ENCODE data around the gene KLHL35.
A peak's percentile ranks its signal among the peaks of the same experiment; 100 is the strongest.

KLHL35 gene

DNA sequence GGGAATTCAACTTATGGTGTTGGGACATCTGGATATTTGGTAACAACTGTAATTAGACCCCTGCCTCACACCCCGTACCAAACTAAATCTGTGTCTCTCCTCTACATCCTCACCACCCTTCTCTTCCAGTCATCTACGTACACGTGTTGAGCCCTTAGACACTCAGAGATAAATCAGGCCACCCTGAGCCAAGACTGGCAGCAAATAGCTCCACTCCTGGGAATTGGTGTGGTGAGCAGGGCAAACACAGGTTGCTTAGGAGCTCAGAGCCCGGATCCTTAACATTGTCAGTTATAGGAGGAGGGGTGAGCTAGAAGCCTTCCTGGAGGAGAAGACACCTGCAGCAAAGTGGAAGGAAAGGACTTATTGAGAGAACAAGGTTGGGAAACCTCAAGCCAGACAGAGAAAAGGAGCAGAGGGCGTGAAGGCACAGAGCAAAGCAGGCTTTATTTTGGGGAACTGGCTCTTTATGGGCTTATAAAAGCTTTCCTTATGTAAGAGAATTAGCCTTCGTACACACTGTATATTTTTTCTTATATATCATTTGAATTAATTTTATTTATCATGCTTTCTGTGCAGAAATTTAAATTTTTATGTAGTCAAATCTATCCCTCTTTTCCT lies 36.9 kb upstream of the KLHL35 start:
- no peak for DNase-seq (ENCODE audit: low spot score)

DNA sequence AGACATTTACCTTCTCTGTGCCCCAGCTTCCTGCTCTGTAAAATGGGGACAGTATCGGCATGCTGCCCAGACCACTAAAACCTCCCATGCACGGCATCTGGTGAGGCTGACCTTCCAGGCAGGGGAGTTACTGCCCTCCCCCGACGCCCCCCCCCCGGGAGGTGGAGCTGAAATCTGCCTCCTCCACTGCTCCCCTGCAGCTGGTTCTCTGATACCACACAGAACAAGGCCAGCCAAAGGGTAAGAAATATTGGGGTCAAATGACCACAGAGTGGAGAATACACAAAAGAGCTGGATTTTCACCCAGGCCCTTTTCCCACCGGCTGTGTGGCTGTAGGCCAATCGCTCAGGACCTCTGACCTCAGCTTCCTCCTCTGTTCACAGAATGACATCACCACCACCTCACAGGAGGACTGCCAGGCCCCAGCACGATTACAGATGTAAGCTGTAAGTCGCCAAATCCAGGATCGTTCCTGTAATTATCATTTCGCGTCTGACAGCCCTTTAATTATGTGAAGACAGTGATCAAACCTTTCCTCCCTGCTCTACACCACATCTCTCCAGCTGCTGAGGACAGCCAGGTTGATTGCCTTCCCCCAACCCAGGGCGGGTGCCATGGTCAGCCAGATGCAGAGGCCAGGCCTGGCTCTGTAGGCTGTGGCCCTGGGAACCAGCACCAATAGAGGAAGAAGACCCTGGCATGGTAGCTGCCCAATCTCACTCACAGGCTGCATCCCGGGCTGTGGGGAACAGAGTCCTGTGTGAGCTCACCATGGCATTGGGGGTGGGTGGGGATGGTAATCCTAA lies 35.7 kb upstream of the KLHL35 start:
- DNase-seq (ENCODE audit: low spot score) = peak; percentile 40

DNA sequence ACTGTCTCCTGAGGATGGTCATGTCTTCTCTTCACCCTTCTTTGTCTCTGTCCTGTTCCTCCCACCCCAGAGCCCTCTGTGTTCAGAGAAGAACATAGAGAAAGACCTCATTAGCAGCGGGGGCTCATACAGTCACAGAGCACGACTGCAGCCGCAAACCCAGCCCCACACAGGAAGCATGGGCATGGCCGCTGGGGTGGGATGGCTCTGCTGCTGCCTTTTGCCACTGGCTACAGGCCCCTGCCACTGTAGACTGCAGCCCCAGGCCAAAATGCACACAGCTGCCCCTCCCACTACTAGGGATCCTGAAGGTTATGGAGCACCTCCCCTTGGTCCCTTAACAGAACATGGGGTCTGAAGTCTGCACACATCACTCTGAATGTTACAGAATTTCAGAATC lies 34.9 kb upstream of the KLHL35 start:
- no peak for DNase-seq (ENCODE audit: low spot score)

DNA sequence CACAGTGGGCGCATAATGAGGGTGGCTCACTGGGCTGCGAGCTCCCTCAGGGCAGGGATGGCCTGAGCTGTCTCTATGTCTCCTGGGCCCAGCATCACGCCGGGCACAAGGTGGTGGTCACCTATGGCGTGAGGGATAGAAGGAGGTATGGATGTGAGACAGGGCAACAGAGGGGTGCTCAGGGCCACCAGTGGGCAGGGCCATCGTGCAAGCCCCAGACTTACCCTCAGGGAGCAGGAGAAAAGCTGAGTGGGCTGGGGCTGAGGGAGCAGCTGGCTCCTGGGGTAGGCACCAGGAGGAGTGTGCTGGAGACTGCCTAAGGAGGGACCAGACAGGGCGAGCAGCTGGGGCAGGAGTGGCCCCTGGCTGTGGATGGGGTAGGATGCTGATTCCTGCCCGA lies 34.3 kb upstream of the KLHL35 start:
- no peak for DNase-seq (ENCODE audit: low spot score)

DNA sequence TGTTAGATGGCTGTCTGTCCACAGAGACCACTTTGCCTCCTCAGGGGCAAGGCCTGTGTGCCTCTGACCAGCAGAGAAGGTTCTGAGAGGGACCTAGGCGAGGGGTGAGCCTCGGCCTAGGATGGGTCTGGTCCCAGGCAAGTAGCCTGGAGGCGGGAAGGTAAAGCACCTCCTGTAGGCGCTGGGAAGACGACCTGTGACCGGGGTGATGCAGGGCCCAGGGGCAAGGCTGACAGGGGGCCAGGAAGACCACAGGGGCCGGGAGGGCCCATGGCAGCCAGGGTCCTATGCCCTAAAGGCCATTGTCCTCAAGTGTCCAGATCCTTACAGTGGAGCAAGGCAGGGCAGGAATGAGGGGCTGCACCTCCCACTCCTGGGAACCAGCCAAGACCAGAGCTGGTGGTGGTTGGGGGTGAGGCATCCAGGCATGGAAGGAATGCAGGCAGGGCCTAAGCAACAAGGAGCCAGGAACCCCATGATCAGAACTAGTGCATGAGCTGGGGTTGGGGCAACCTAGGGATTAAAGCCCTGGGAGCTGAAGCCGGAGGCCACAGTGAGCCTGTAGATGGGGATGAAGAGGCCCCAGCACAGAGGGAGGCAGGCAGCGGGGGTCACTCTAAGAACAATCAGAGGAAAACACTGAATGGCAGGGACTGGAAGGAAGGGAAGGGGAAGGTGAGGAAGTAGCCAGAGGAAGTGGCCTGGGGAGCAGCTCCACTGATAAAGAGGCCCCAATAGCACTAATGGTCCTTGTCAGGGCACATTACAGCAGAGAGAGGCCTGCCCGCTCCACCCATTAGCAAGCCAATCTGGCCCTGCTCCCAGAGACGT lies 32.9 kb upstream of the KLHL35 start:
- no peak for DNase-seq (ENCODE audit: low spot score)

DNA sequence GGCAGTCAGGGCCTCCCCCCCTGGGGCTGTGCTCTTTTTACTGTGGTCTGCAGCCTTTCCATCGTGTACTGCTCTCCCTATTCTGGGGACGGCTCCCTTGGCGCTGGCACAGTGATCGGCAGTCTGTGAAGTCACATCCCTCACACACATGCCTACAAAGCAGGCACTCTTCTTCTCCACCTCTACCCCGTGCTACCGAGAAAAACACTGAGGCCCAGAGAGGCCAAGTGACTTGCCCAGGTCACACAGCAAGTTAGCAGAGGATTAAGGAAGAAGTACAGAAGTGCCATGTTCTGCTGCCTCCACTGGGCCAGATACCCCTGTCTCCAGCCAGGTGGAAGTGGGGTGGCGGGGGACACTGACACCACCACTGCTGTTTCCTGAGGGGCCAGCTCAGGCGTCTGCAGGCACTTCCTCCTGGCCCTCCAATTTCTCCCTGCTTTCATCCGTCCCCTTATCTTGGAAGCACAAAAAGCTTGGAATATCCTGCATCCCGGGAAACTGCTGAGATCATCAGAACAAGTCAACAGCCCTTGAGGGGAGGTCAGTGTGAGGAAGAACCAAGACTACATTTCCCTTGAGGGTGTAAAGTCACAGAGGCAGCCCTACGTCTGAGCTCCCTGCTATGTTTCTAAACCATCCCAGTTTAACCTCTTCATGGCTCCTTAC lies 30.2 kb upstream of the KLHL35 start:
- DNase-seq (ENCODE audit: low spot score) = no peak

DNA sequence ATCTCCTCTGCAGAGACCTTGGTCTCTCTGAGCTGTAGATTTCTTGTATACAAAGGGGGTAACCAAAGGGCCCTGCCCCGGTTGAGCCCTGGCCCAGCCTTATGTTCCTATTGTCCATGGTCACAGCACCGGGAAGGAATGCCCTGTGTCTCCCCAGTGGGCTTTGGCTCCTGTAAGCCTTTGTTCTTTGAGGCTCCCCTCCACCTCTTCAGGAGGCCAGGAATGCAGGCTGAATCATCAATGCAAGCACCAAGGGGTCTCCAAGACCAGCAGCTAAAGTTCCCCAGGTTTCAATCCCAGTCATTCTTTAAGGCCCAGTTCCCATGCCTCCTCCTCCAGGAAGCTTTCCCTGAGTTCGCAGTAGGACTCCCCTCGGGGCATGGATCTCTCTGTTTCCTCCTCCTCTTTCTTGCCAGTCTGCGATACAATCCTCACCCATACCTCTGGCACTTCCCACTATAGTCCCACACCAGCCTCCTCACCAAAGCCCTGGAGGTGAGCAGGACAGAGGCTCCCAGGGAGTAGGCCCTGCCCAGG lies 29.2 kb upstream of the KLHL35 start:
- no peak for DNase-seq (ENCODE audit: low spot score)

DNA sequence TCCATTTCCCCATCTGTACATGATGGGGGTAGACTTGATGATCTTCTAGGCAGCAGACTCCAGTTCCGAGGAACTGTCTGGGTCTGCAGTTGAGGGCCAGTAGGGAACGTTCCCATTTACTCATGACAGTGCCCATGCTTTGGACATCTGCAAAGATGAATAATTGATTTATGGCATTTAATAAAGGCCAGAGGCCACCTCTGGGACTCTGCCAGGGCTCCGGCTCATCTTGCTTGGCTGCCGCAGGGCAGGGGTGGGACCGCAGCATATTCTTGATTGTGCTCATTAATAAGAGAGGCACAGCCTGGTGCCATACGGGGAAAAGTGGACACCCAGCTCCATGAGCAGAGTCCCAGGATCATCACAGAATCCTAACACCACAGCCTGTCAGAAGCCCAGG lies 28.1 kb upstream of the KLHL35 start:
- no peak for DNase-seq (ENCODE audit: low spot score)

DNA sequence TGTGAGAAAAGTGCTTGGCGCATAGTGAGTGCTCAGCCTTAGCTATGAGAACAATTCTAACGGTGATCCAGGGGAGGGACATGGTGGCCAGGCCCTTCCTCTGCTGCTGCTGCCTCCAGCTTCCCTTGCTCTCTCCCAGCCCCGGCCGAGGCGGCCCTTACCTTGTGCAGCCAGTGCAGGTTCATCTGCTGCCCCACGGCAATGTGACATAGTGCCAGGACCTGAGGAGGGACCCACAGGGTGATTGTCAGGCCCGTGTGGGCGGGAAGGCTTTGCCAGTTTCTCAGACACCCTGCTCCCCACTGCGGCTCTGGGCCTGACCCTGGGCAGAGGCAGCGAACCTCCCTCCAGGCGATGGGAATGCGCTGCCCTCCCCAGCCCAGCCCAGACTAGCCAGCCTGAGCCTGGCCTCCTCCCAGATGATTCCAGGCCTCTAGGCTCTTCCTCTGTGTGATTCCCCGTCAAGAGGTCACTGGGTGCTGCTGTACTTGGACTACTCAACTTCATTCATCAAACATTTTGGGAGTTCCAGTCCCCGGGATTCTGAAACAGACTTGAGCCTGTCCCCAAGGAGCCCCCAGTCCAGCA lies 23.7 kb upstream of the KLHL35 start:
- no peak for DNase-seq (ENCODE audit: low spot score)

DNA sequence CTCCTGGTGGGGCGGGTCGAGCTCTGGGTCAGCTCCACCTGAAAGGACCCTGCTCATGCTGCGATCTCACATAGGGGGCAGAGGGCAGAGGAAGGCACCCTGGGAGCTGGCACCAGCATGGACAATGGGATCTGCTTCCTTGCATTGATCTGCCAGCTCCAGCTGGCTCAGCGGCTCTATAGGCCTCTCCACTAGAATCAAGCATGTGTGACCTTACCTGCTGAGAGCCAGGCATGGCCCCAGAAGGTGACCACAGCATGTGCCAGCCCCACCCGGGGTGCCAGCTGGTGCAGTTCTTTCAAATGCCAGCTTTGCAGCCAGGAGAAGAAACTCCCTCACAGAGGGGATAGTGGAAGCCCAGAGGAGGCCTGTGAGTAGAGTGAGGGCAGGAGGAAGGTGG lies 22.0 kb upstream of the KLHL35 start:
- no peak for DNase-seq (ENCODE audit: low spot score)

DNA sequence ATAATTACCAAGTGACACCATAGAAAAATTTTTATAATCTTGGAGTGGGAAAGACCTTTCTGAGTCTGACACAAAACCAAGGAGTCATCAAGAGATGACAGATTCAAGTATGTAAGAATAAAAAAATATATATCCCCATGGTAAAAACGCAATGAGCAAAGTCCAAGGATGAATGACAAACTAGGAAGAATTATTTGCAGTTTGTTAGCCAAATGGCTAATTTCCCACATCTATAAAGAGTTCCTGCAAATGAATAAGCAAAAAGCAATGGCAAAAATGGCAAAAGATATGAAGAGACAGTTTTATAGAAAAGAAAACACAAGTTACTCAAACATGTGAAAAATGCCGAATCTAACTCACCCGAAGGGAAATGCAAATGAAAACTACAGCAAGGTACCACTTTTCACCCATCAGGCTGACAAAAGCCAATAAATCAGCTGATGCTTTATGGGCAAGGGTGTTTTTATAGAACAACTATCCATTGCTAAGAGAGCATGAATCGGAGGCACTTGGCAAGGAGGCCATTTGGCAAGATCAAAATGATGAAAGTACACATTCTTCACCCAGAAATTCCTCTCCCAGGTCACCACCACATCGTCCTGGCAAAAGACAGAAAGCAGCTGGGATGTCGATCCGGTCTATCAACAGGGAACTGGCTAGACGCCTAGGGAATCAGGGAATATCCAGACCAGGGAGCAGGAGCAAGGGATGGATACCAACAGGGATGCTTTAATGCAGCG lies 21.1 kb upstream of the KLHL35 start:
- DNase-seq (ENCODE audit: low spot score) = no peak

DNA sequence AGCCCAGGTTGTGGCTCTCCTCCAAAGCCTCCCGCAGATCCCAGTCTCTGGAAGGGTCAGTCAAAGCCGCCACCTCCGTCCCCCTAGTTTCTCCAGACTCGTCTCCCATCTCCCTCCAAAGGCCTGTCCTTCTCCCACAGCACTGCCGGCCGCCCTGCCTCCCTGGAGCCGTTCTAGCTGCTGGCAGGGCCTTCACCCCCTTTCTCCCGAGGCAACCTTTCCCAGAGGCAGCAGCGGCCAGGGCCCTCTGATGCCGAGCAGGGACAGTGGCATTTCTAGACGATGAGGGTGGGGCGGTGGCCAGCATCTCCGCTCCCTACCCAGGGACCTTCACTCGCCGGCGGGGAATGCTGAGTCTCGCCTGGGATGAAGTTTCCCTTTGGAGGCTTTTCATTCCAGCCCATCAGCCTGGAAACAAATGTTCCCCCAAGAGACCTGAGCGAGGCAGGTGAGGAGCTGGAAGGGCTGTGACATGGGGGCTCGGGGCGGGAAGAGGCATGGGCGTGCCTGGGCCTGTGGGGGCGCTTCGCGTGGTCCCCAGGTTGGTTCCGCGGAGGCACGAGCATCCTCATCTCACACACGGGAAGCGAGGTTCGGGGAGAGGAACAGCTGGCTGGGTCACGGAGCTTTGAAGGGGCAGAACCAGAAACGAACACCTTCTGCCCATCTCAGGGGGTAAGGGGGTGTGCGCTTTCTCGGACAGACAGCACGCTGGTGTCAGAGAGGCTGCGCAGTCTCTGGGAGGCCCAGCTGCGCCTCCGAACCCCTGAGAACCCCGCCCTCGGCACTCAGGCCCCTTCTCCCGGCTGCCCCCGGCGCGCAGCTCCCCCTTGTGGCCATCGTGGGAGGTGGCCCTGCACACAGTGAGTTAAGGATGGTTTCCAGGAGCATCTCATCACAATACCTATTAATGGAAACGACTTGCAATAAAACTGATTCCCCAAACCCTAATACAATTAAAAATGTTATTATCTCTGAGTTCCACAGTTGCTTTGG lies 18.1 kb upstream of the KLHL35 start:
- no peak for DNase-seq (ENCODE audit: low spot score)

DNA sequence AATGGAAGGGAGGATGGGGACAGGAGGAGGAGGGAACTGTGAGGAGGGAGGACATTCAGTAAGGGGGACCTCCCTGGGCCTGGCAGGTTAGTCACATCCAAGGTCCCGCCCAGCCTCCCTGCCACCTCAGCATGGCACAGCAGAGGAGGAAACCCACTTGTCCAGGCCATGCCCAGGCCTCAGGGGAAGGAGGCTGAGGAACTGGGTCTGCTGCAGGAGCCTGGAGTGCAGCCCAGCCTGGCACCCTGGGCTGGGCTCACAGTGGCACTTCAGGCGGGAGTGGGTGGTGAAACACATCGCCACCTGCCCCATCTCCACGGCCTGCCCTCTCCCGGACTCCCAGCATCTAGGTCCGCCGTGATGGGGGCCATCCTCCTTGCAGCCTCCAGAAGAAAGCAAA lies 17.2 kb upstream of the KLHL35 start:
- no peak for DNase-seq (ENCODE audit: low spot score)

DNA sequence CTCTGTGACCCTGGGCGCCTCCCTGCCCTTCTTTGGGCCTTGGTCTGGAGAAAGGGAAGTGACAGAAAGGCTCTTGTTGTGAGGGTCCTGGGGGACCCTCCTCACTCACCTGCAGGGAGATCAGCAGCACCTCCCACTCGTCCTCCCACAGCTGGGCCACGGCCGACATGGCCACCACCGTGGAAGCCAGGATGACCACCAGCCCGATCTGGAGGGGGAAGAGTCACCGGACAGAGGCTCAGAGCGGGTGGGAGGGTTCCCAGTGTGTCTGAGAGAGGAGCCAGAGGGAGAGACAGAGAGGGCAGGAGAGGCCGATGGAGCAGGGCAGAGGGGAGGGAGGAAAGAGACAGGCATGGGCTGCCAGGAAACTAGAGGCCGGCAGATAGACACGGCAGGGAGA lies 16.8 kb upstream of the KLHL35 start:
- DNase-seq (ENCODE audit: low spot score) = no peak

DNA sequence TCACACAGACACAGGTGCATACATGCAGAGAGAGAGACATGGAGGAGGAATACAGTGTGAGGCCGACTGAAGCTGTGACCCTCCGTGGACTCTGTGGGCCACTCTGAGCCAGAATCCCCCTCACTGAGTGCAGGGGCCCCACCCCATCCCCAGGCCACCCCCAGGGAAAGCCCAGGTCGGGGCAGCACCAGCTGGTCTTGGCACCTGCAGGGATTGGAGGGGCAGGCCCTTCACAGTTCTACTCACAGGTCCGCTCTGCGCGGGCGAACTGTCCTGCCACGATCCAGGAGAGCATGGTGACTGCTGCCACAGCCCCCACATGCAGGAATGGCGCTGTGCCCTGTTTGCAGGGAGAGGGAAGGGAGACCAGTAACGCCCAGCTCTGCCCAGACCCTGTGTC lies 16.3 kb upstream of the KLHL35 start:
- DNase-seq (ENCODE audit: low spot score) = no peak

DNA sequence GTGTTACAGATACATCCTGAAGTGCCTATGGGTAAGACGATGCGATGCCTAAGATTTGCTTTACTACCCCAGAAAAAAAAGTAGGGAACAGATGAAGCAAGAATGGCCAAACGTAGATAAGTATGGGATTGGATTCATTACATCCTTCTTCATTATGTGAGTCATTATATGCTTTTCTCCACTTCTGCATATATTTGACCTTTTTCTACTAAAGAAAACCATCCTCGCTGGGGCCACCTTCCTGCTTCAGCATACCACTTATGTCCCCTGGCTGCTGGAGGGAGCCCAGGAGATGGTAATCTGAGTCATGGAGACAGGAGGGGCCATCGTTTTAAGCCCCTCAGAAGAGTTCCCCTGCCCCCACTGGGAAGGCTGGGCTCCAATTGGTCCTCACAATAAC lies 14.4 kb upstream of the KLHL35 start:
- DNase-seq (ENCODE audit: low spot score) = no peak

DNA sequence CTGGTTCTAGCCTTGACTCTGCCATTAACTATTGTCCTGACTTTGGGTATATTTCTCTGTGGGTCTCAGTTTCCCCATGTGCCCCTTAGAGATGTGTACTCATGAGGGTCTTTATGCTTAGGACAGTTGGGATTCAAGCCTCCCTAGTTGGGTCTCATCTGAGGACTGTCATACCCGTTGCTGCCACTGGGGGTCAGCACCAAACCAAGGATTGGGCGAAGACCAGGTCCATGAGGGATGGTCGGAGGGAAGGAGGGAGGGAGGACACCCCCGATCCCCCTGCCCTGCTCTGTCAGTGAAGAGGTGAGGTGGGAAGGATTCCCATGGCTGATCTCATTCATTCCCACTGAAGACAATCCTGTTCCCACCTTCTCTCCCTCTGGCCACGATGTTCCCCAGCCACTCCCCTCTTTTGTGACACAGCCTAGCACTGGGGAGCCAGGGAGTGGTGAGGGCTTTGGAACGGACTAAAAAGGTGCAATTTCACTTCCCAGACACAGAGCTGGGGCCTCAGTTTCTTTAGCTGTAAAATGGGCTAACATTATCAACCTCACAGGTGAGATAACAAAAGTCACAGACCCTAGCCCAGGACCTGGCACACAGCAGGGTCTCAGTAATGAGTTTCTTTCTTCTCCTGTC lies 12.4 kb upstream of the KLHL35 start:
- peak; percentile 72 for DNase-seq (ENCODE audit: low spot score)

DNA sequence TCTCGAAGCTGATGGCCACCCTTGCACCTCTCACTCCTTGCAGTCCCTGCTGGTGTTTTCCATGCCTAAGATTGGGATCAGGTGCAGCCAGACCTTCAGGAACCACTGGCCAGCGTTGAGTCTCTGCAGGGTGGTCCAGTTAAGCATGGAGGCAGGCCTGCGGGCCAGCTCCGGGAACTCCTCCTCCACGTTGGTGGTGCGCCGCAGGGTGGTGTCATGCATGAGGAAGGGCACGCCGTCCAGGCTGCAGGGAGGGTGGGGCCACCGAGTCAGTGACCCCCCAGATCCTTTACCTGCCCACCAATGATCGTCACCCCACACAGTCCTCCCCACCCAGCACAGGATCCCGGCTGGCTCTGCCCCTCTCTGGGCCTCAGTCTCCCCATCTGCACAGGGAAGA lies 10.0 kb upstream of the KLHL35 start:
- DNase-seq (ENCODE audit: low spot score) = no peak
